ENCODE data around the gene PLSCR3. TPM values are rescaled to one million over a fixed set of nuclear protein-coding genes. Genes with fewer than 3 reads are reported as not detected.
A peak's percentile ranks its signal among the peaks of the same experiment; 100 is the strongest.

The PLSCR3 gene
- total RNA-seq, 2 experiments from 2014 or later, result 15.3 to 23.1 TPM

DNA sequence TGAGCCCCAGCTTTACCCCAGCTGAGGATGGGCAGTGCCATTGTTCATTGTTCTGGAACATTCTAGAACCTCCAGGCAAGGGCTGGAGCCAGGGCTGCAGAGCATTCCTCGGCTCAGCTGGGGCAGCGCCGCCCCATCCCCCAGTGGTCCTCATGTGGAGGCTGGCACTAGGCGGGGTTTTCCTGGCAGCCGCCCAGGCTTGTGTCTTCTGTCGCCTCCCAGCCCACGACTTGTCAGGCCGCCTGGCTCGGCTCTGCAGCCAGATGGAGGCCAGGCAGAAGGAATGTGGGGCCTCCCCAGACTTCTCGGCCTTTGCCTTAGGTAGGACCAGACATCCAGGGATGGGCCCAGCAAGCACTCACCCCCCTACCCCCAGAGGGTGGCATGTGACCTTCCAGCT is 39.3 kb downstream of the PLSCR3 start, which contains the start of gene TMEM95:
TSS of gene TMEM95 (plus strand) at position 104 of the 400 bp plus-strand sequence. CDS start at position 153, 49 bp downstream.
- Histone ChIP-seq H2AFZ (ENCODE audit: low read length) (no peak within 1 kb of the TSS; the same call in 1 of the 2 replicates), H3K4me1 (ENCODE audit: insufficient read depth, low read length, poor library complexity, severe bottlenecking) (peaks cover 28% of the 10 kb centered on the region), H3K36me3 (ENCODE audit: insufficient read depth, low read length) (0 out of 2 replicates have a peak, but pooled peaks cover 6% of the 10 kb centered on the region), H3K9me2 (ENCODE audit: insufficient read depth, low read length) (no peaks in the 10 kb centered on the region), H4K20me1 (ENCODE audit: insufficient read depth, low read length) (no peaks in the 10 kb centered on the region), H3K79me2 (ENCODE audit: insufficient read depth, low read depth, low read length) (no peaks in the 10 kb centered on the region), H3K27ac (ENCODE audit: low read depth, low read length, poor library complexity, severe bottlenecking) (no peak within 1 kb of the TSS), H3K9me3 (ENCODE audit: low read length) (no peaks in the 10 kb centered on the region), H3K4me3 (ENCODE audit: low read depth, low read length, poor library complexity, severe bottlenecking) (no peak within 1 kb of the TSS), H3K4me2 (ENCODE audit: low read length) (0 out of 2 replicates have a peak within 1 kb of the TSS, but pooled peaks have one; percentile 1)
- intact Hi-C loops (cut with micrococcal nuclease; ENCODE audit: unreplicated experiment), result no loop called here
- TF ChIP-seq CTCF (conservative IDR thresholded peaks at IDR 0.05; ENCODE audit: low read length) (no peak), EZH2phosphoT487 (IDR thresholded peaks at IDR 0.05; ENCODE audit: borderline replicate concordance, low read depth, low read length) (no peak)
- no peak for DNase-seq (ENCODE audit: low spot score)
- ChIA-PET POLR2A (interaction anchor here (0.7 to 1.5 kb wide), 3 partner anchors 18 to 81 kb away, joined by 3 to 6 read pairs (median 5); partner anchors contain the start of gene TMEM102), CTCF (ENCODE audit: unreplicated experiment) (interaction anchor here (0.5 to 2.6 kb wide), 3 partner anchors 39 to 206 kb away, joined by 3 to 13 read pairs (median 4); partner anchors contain the start of gene PLSCR3)
- no TSS peak for BruUV-seq (replicated peaks)

GRCh38 chr17:7354262-7354843 is 40.0 kb downstream of the PLSCR3 start:
- H2AFZ ChIP-seq (ENCODE audit: low read length), result no peak overlapping the region
- H3K4me3 ChIP-seq (ENCODE audit: low read depth, low read length, poor library complexity, severe bottlenecking), result no peak overlapping the region
- H3K9me3 ChIP-seq (ENCODE audit: low read length), result no peaks in the 10 kb centered on the region
- ChIA-PET CTCF (ENCODE audit: unreplicated experiment) (interaction anchor here (0.5 to 2.6 kb wide), 2 partner anchors 82 to 206 kb away, joined by 4 to 13 read pairs; no protein-coding TSS in a partner anchor), POLR2A (no interaction called here)
- no peak for TF ChIP-seq CTCF (conservative IDR thresholded peaks at IDR 0.05; ENCODE audit: low read length)
- TF ChIP-seq EZH2phosphoT487 (IDR thresholded peaks at IDR 0.05; ENCODE audit: borderline replicate concordance, low read depth, low read length), result no peak
- H3K4me2 ChIP-seq (ENCODE audit: low read length), result no peak overlapping the region
- no peaks in the 10 kb centered on the region for H3K79me2 ChIP-seq (ENCODE audit: insufficient read depth, low read depth, low read length)
- H3K4me1 ChIP-seq (ENCODE audit: insufficient read depth, low read length, poor library complexity, severe bottlenecking), result peaks cover 35% of the 10 kb centered on the region
- intact Hi-C loops (cut with micrococcal nuclease; ENCODE audit: unreplicated experiment), result loop anchor here (5.0 kb wide), 3 partner anchors 37 to 333 kb away; partner anchors contain the start of genes GPS2, TMEM256, TP53 and WRAP53
- no peak overlapping the region for H3K27ac ChIP-seq (ENCODE audit: low read depth, low read length, poor library complexity, severe bottlenecking)
- no peak for DNase-seq (ENCODE audit: low spot score)
- H3K9me2 ChIP-seq (ENCODE audit: insufficient read depth, low read length), result no peaks in the 10 kb centered on the region
- no TSS peak for BruUV-seq (replicated peaks)
- H4K20me1 ChIP-seq (ENCODE audit: insufficient read depth, low read length), result no peaks in the 10 kb centered on the region
- 0 out of 2 replicates have a peak, but pooled peaks cover 6% of the 10 kb centered on the region for H3K36me3 ChIP-seq (ENCODE audit: insufficient read depth, low read length)

Measured in OCI-LY7 (cell line).